Thyroid gland (tissue), 4 donors: Measurements from ENCODE around the gene SERPINA5.
"Not testable (repeated sequence)": the region's sequence is repeated elsewhere in the genome, so short reads cannot be mapped to it uniquely, and the experiment has no call there.

Source experiments
- CTCF ChIP-seq, 6 experiments: fragments of 200-600 bp in 3 of 6; fragments of 450-650 bp in 3 of 6; sonication (generic) in 3 of 6; IDR thresholded peaks; one replicate each; pipeline ENCODE4 v1.5.1; 2016 to 2019; ENCODE audit warnings: antibody characterized with exemption in 6 of 6, mild to moderate bottlenecking in 2 of 6, inconsistent platforms in 1 of 6, moderate library complexity in 1 of 6
- POLR2A ChIP-seq, 2 donors: fragments of 450-650 bp; IDR thresholded peaks; one replicate each; pipeline ENCODE4 v1.6.1; 2017; ENCODE audit warnings: antibody characterized with exemption in 2 of 2, mild to moderate bottlenecking in 2 of 2, moderate library complexity in 1 of 2

DNA sequence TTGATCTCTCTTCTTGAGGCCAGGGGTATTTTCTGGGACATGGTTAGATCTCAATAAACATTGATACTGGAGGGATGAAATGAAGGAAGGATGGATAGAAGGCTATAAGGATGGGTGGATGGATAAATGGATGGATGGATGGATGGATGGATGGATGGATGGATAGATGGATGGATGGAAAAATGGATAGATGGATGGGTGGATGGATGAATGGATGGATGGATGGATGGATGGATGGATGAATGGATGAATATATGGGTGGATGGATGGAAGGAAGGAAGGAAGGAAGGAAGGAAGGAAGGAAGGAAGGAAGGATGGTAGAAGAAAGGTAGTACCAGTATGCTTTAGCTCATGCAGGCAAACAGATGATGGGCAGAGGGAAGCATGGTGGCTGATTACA, 3.8 kb upstream of the SERPINA5 start:
- not testable (repeated sequence) for TF ChIP-seq CTCF, POLR2A (IDR thresholded peaks at IDR 0.05)
